Heart left ventricle (tissue), 13 donors: ENCODE data around the gene KLHL8.

Experiments used
- POLR2A ChIP-seq, 2 donors: fragments of 450-650 bp; IDR thresholded peaks; one replicate each; pipeline ENCODE4 v1.6.1; 2017; ENCODE audit warnings: antibody characterized with exemption in 2 of 2, mild to moderate bottlenecking in 2 of 2, moderate library complexity in 2 of 2
- TF ChIP-seq, protein P1 (sequence below), 12 donors: fragments of 200-600 bp; sonication (generic) in 4 of 12; IDR thresholded peaks; one replicate each; pipeline versions ENCODE4 v1.5.0 to v1.8.0; 2018 to 2022; ENCODE audit warnings: antibody characterized with exemption in 12 of 12, mild to moderate bottlenecking in 5 of 12
- donor health status: ischemic (EF 13 %, LVEDD 7.1; RV severe dilation, severe dysfunction).
- donor health status: DM: no; HTN: yes; CAD: no.
- donor health status: DM: no; HTN: no; CAD: no.
- donor health status: ischemic (EF 25% LVEDD 6.9; RV normal size, moderate dysfunction).
- donor health status: ischemic (EF 25% LVEDD 5.7; RV mildly dilated, moderate dysfunction).
- donor health status: ischemic (EF 35%, LVEDD 5.7; RV mildly dilated, moderate dysfunction).
- donor health status: nonischemic (EF 11% LVEDD 7.7; RV severe dilation, severe dysfunction).
- donor health status: DM: yes; HTN: yes; CAD: no.
- donor health status: PGD.
- donor health status: ischemic (EF 29% LVEDD 5.4; RV normal size, mild dysfunction).
- donor health status: nonischemic (EF 23%, LVEDD 6.1; RV moderate dilation, normal function).

DNA sequence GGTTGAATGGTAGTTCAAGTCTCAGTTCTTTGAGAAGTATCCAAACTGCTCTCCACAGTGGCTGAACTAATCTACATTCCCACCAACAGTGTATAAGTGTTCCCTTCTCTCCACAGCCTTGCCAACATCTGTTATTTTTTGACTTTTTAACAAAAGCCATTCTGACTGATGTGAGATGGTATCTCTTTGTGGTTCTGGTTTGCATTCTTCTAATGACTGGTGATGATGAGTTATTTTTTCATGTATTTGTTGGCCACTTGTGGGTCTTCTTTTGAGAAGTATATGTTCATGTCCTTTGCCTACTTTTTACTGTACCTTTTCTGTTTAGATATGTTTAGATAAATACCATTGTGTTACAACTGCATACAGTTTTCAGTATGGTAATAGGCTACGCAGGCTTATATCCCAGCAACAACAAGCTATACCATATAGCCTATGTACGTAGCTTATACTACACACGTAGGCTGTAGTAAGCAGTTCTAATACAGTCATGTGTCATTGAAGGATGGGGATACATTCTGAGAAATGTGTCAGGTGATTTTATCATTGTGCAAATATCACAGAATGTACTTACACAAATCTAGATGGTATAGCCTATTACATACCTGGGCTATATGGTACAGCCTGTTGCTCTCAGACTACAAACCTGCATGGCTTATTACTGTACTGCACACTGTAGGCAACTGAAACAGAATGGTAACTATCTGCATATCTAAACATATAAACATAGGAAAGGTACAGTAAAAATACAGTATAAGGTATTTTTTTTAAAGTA is 28.1 kb downstream of the KLHL8 start:
- TF ChIP-seq, protein P1, sequence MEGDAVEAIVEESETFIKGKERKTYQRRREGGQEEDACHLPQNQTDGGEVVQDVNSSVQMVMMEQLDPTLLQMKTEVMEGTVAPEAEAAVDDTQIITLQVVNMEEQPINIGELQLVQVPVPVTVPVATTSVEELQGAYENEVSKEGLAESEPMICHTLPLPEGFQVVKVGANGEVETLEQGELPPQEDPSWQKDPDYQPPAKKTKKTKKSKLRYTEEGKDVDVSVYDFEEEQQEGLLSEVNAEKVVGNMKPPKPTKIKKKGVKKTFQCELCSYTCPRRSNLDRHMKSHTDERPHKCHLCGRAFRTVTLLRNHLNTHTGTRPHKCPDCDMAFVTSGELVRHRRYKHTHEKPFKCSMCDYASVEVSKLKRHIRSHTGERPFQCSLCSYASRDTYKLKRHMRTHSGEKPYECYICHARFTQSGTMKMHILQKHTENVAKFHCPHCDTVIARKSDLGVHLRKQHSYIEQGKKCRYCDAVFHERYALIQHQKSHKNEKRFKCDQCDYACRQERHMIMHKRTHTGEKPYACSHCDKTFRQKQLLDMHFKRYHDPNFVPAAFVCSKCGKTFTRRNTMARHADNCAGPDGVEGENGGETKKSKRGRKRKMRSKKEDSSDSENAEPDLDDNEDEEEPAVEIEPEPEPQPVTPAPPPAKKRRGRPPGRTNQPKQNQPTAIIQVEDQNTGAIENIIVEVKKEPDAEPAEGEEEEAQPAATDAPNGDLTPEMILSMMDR (IDR thresholded peaks at IDR 0.05), result no peak
- TF ChIP-seq POLR2A (IDR thresholded peaks at IDR 0.05), result no peak
